Nephron progenitor cell (in vitro differentiated cells): ENCODE measurements around the gene RAD51C.
"Not testable (repeated sequence)": the region's sequence is repeated elsewhere in the genome, so short reads cannot be mapped to it uniquely, and the experiment has no call there.

Source experiments
- DNase-seq: peaks from one replicate; pipeline ENCODE4 v3.0.0; 2021
- H3K27ac Mint-ChIP-seq: 2 replicates; pipeline ENCODE4 v1.8.0; 2021; ENCODE audit warnings: mild to moderate bottlenecking, moderate library complexity, mixed read lengths
- H3K27me3 Mint-ChIP-seq: 2 replicates; pipeline ENCODE4 v1.8.0; 2021; ENCODE audit warnings: mild to moderate bottlenecking, low read depth, mixed read lengths; ENCODE audit not compliant: poor library complexity
- H3K36me3 Mint-ChIP-seq: 2 replicates; pipeline ENCODE4 v1.8.0; 2021; ENCODE audit warnings: low read depth, mixed read lengths
- H3K4me1 Mint-ChIP-seq: 2 replicates; pipeline ENCODE4 v1.8.0; 2021; ENCODE audit warnings: mixed read lengths
- H3K4me3 Mint-ChIP-seq: 2 replicates; pipeline ENCODE4 v1.8.0; 2021; ENCODE audit warnings: mild to moderate bottlenecking, moderate library complexity, mixed read lengths
- H3K9me3 Mint-ChIP-seq: 2 replicates; pipeline ENCODE4 v1.8.0; 2021; ENCODE audit warnings: mild to moderate bottlenecking, moderate library complexity, mixed read lengths
- TF ChIP-seq, protein P1 (sequence below): fragments of 200-600 bp; sonication (generic); IDR thresholded peaks from 2 replicates; pipeline ENCODE4 v1.5.0; 2021; ENCODE audit warnings: antibody characterized with exemption

Gene RAD51C

DNA sequence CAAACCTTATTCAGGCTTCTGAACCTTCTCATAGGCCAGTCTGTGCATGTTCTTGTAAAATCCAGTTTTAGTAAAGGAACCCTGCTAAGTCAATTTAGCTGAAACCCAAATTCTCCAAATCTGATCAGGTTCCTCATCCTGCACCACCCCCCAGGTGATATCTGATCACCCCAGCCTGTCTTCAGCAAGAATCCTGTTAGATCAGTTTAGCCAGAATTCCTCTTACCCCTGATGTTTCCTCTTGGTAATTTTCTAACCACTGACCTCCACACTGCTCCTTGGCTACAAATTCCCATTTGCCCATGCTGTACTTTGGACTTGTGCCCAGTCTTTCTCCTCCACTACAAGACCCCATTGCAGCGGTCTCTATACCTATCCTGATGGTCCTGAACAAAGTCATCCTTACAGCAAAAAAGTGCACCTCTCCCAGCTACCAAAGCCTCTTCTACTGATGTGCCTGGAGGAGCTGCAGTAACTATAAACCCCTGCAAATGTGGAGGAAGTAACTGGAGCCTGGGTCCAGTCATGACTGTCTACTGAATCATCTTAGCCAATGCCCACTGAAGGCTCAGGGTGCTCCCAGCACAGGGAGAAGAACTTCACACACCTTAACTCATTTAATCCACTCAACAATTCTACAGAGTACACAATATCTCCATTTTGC is 24.3 kb upstream of the RAD51C start:
- peak overlapping the region; percentile 82 for H3K27ac Mint-ChIP-seq
- H3K4me3 Mint-ChIP-seq, result no peak overlapping the region
- H3K4me1 Mint-ChIP-seq, result peaks cover 39% of the 10 kb centered on the region
- H3K27me3 Mint-ChIP-seq, result peaks cover 2% of the 10 kb centered on the region
- H3K9me3 Mint-ChIP-seq, result no peaks in the 10 kb centered on the region
- no peak for DNase-seq
- H3K36me3 Mint-ChIP-seq, result no peaks in the 10 kb centered on the region
- TF ChIP-seq, protein P1, sequence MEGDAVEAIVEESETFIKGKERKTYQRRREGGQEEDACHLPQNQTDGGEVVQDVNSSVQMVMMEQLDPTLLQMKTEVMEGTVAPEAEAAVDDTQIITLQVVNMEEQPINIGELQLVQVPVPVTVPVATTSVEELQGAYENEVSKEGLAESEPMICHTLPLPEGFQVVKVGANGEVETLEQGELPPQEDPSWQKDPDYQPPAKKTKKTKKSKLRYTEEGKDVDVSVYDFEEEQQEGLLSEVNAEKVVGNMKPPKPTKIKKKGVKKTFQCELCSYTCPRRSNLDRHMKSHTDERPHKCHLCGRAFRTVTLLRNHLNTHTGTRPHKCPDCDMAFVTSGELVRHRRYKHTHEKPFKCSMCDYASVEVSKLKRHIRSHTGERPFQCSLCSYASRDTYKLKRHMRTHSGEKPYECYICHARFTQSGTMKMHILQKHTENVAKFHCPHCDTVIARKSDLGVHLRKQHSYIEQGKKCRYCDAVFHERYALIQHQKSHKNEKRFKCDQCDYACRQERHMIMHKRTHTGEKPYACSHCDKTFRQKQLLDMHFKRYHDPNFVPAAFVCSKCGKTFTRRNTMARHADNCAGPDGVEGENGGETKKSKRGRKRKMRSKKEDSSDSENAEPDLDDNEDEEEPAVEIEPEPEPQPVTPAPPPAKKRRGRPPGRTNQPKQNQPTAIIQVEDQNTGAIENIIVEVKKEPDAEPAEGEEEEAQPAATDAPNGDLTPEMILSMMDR, result no peak

DNA sequence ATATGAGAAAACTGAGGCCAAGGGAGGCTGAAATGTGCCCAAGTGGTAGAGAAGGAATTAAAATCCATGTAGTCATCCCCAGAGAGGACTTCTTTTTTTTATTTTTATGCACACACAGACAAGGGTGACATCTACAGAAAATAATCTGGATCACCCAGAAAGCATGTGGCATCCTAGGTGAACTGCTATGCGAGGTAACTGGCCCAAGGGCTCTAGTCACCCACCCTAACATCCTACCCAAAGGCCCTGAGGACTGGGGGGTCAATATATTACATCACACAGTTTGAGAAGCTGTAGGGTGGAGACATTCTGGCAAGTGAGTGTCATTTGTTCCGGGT is 23.8 kb upstream of the RAD51C start:
- DNase-seq, result no peak
- Mint-ChIP-seq H3K27ac (no peak overlapping the region), H3K4me1 (peaks cover 39% of the 10 kb centered on the region), H3K36me3 (no peaks in the 10 kb centered on the region), H3K4me3 (no peak overlapping the region), H3K27me3 (peaks cover 2% of the 10 kb centered on the region), H3K9me3 (no peaks in the 10 kb centered on the region)
- TF ChIP-seq, protein P1, result no peak

DNA sequence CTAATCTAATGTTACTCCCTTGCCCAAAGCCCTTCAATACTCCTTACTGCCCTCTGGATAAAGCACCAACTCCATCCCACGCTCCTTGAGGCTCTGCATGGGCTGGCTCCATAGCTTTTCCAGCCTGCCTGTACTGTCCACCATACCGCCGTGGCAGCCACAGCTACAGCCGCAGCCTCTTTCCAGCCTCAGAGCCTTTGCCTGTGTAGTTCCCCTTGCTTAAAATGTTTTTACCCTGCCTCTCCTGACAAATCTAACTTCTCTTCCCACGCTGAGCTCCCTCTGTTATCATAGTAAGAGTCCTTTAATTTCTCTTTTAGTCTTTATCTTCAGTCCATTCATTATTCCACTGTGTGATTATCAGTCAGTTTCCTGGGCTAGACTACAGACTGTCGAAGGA is 22.5 kb upstream of the RAD51C start:
- Mint-ChIP-seq H3K27me3 (peaks cover 2% of the 10 kb centered on the region), H3K36me3 (no peaks in the 10 kb centered on the region), H3K27ac (peak overlapping the region; percentile 10), H3K4me1 (peaks cover 32% of the 10 kb centered on the region), H3K4me3 (no peak overlapping the region), H3K9me3 (no peaks in the 10 kb centered on the region)
- TF ChIP-seq, protein P1, result no peak
- no peak for DNase-seq

DNA sequence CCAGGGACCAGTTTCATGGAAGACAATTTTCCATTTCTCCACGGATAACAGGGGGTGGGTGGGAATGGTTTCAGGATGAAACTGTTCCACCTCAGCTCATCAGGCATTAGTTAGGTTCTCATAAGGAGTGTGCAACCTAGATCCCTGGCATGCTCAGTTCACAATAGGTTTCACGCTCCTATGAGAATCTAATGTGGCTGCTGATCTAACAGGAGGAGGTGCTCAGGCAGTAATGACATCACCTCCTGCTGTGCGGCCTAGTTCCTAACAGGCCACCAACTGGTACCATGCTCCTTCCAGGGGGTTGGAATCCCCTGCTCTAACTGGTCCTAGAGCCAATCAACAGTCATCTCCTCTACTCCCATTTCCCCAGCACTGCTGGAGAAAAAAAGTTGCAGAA is 20.4 kb upstream of the RAD51C start:
- Mint-ChIP-seq H3K36me3 (no peaks in the 10 kb centered on the region), H3K4me3 (no peak overlapping the region), H3K27ac (no peak overlapping the region), H3K9me3 (no peaks in the 10 kb centered on the region), H3K27me3 (peaks cover 5% of the 10 kb centered on the region), H3K4me1 (peaks cover 24% of the 10 kb centered on the region)
- TF ChIP-seq, protein P1, result no peak
- no peak for DNase-seq

DNA sequence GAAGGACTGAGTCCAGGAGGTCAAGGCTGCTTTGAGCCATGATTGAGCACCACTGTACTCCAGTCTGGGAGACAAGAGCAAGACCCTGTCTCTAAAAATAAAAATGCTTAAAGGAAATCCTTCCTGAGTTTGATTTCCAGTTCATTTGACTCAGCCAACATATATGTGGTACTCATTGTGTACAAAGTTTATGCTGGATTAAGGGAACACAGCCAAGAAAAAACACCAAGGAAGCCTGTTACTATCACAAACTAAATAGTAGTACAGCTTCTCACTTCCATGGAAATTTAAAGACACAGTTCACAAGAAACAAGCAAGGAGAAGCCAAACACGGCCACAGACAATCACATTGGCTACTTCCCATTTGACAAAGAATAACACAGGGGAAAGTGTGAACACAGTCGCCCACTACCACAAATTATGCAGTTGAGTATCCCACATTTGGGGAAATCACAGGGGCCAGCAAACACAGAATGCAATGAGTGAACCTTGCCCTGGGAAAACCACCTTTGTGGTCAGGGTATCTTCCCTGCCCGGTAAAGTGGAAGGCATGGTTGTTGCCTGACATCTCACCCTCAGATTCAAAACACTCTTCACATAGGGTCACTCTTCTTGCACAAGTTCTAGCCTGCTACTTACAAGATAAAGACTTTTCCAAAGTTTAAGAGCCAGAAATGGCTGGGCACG is 15.1 kb upstream of the RAD51C start:
- Mint-ChIP-seq H3K27me3 (peaks cover 3% of the 10 kb centered on the region), H3K27ac (no peak overlapping the region), H3K4me3 (no peak overlapping the region), H3K9me3 (no peaks in the 10 kb centered on the region), H3K4me1 (peaks cover 15% of the 10 kb centered on the region), H3K36me3 (no peaks in the 10 kb centered on the region)
- TF ChIP-seq, protein P1, result no peak
- no peak for DNase-seq

DNA sequence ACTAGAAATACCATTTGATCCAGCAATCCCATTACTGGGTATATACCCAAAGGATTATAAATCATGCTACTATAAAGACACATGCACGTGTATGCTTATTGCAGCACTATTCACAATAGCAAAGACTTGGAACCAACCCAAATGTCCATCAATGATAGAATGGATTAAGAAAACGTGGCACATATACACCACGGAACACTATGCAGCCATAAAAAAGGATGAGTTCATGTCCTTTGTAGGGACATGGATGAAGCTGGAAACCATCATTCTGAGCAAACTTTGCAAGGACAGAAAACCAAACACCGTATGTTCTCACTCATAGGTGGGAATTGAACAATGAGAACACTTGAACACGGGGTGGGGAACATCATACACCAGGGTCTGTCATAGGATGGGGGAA is 14.1 kb upstream of the RAD51C start:
- not testable (repeated sequence) for H3K4me3 Mint-ChIP-seq, H3K9me3 Mint-ChIP-seq, H3K27me3 Mint-ChIP-seq, H3K27ac Mint-ChIP-seq, DNase-seq, H3K36me3 Mint-ChIP-seq
- H3K4me1 Mint-ChIP-seq, result peaks cover 14% of the 10 kb centered on the region
